HCT116 (cell line): ENCODE results near the gene TMEM100. TPM values are rescaled to one million over a fixed set of nuclear protein-coding genes. Genes with fewer than 3 reads are reported as not detected.

Source experiments
- ATAC-seq: fragments of 200-7000 bp; cut with Tn5 transposase; 2 replicates; pipeline ENCODE4 v1.9.1; 2020; ENCODE audit warnings: mild to moderate bottlenecking, moderate library complexity
- BruUV-seq: library from RNA; stranded (reverse); fragments of 400-500 nt; replicated peaks from 2 replicates; lab custom pipeline; 2021; lab: Mats Ljungman, UMichigan
- CTCF ChIA-PET: fragments of 300-600 bp; sonication (Branson Sonifier 250); formaldehyde crosslinking; loops from one replicate; lab custom pipeline; 2021; ENCODE audit warnings: antibody characterized with exemption; lab: Charles Lee
- POLR2A ChIA-PET: fragments of 300-600, 350-600 bp; sonication (Branson Sonifier 250); formaldehyde crosslinking; loops from one replicate; lab custom pipeline; 2021; ENCODE audit warnings: antibody characterized with exemption; lab: Charles Lee
- RAD21 ChIA-PET, 2 experiments: fragments of 300-600 bp; sonication (Branson Sonifier 250); formaldehyde crosslinking; loops; one replicate each; lab custom pipeline; 2023; ENCODE audit warnings: low total read pairs in 2 of 2; ENCODE audit not compliant: uncharacterized antibody in 2 of 2, unreplicated experiment in 2 of 2, low non-redundant PET in 1 of 2; lab: Charles Lee
- DNase-seq: peaks from one replicate; pipeline ENCODE4 v3.0.0-alpha.2; 2010; ENCODE audit warnings: low read depth, low spot score
- H2AFZ ChIP-seq: fragments of 200-600 bp; shearing (Covaris generic), sonication (generic); 2 replicates; pipeline ENCODE4 v1.6.1; 2017; ENCODE audit warnings: low read depth, mixed run types, mixed read lengths, antibody characterized with exemption, low read length; ENCODE audit not compliant: poor library complexity, severe bottlenecking
- H3K27ac ChIP-seq: 2 replicates; pipeline ENCODE4 v1.5.1; 2012; ENCODE audit warnings: low read depth, low read length
- H3K27me3 ChIP-seq: fragments of 200-600 bp; sonication (generic); 2 replicates; pipeline ENCODE4 v1.6.1; 2016; ENCODE audit warnings: mixed run types, low read length, mixed read lengths; ENCODE audit not compliant: insufficient read depth
- H3K36me3 ChIP-seq, 2 experiments: fragments of 200-500 bp in 1 of 2; fragments of 200-600 bp in 1 of 2; sonication (Bioruptor generic) in 1 of 2; sonication (generic) in 1 of 2; 2 replicates each; pipeline versions ENCODE4 v1.5.1 to v1.6.1; 2014 to 2016; ENCODE audit warnings: low read length in 2 of 2, inconsistent platforms in 1 of 2, mixed read lengths in 1 of 2, mixed run types in 1 of 2; ENCODE audit not compliant: insufficient read depth in 2 of 2, control insufficient read depth in 1 of 2
- H3K4me1 ChIP-seq, 2 experiments: fragments of 200-600 bp in 1 of 2; sonication (generic) in 1 of 2; 2 replicates each; pipeline versions ENCODE4 v1.5.1 to v1.6.1; 2012 to 2017; ENCODE audit warnings: low read length in 2 of 2, inconsistent platforms in 1 of 2, mild to moderate bottlenecking in 1 of 2, mixed read lengths in 1 of 2, mixed run types in 1 of 2, moderate library complexity in 1 of 2; ENCODE audit not compliant: insufficient read depth in 2 of 2, control insufficient read depth in 1 of 2
- H3K4me2 ChIP-seq: fragments of 200-600 bp; sonication (generic); 2 replicates; pipeline ENCODE4 v1.6.1; 2017; ENCODE audit warnings: mixed run types, low read length, mixed read lengths
- H3K4me3 ChIP-seq, 2 experiments: fragments of 200-600 bp in 1 of 2; sonication (generic) in 1 of 2; replicated peaks in 1 of 2; 2 replicates each; pipeline ENCODE4 v1.5.1; 2011 to 2016; ENCODE audit warnings: low read length in 2 of 2, control low read depth in 1 of 2, low read depth in 1 of 2, mild to moderate bottlenecking in 1 of 2, mixed read lengths in 1 of 2, mixed run types in 1 of 2
- H3K79me2 ChIP-seq: fragments of 200-600 bp; sonication (generic); 2 replicates; pipeline ENCODE4 v1.6.1; 2017; ENCODE audit warnings: mild to moderate bottlenecking, mixed run types, low read length, moderate library complexity, mixed read lengths; ENCODE audit not compliant: insufficient read depth
- H3K9ac ChIP-seq: fragments of 200-600 bp; sonication (generic); 2 replicates; pipeline ENCODE4 v1.6.1; 2016; ENCODE audit warnings: low read length, mixed read lengths
- H3K9me2 ChIP-seq: fragments of 200-600 bp; sonication (generic), shearing (Covaris generic); 2 replicates; pipeline ENCODE4 v1.6.1; 2017; ENCODE audit warnings: mixed run types, mild to moderate bottlenecking, moderate library complexity; ENCODE audit not compliant: insufficient read depth
- H3K9me3 ChIP-seq, 2 experiments: fragments of 200-500 bp in 1 of 2; fragments of 200-600 bp in 1 of 2; sonication (Bioruptor generic) in 1 of 2; sonication (generic) in 1 of 2; 2 replicates each; pipeline ENCODE4 v1.6.1; 2014 to 2017; ENCODE audit warnings: low read length in 2 of 2, mixed read lengths in 2 of 2, inconsistent platforms in 1 of 2, low read depth in 1 of 2, mild to moderate bottlenecking in 1 of 2, mixed run types in 1 of 2, moderate library complexity in 1 of 2; ENCODE audit not compliant: control insufficient read depth in 1 of 2, insufficient read depth in 1 of 2
- H4K20me1 ChIP-seq: fragments of 200-600 bp; sonication (generic), shearing (Covaris generic); 2 replicates; pipeline ENCODE4 v1.6.1; 2017; ENCODE audit warnings: mixed run types, mild to moderate bottlenecking, moderate library complexity; ENCODE audit not compliant: insufficient read depth
- CEBPB ChIP-seq: IDR thresholded peaks from 2 replicates; pipeline ENCODE4 v1.6.1; 2012; ENCODE audit warnings: low read depth
- EGR1 ChIP-seq: IDR thresholded peaks from 2 replicates; pipeline ENCODE4 v1.6.1; 2012; ENCODE audit warnings: low read depth
- ELF1 ChIP-seq: IDR thresholded peaks from 2 replicates; pipeline ENCODE4 v1.6.1; 2012; ENCODE audit warnings: low read depth, borderline replicate concordance
- EZH2phosphoT487 ChIP-seq: fragments of 200-600 bp; IDR thresholded peaks from 2 replicates; pipeline ENCODE4 v1.6.1; 2018; ENCODE audit warnings: antibody characterized with exemption, borderline replicate concordance
- FOSL1 ChIP-seq: IDR thresholded peaks from 2 replicates; pipeline ENCODE4 v1.6.1; 2012; ENCODE audit warnings: low read depth
- JUND ChIP-seq: IDR thresholded peaks from 2 replicates; pipeline ENCODE4 v1.6.1; 2012
- POLR2AphosphoS5 ChIP-seq: IDR thresholded peaks from 2 replicates; pipeline ENCODE4 v1.6.1; 2011; ENCODE audit warnings: mild to moderate bottlenecking, low read depth, low read length, moderate library complexity
- RAD21 ChIP-seq: IDR thresholded peaks from 2 replicates; pipeline ENCODE4 v1.6.1; 2012; ENCODE audit warnings: low read depth, mild to moderate bottlenecking
- REST ChIP-seq: IDR thresholded peaks from 2 replicates; pipeline ENCODE4 v1.6.1; 2012; ENCODE audit warnings: low read depth
- SIN3A ChIP-seq: IDR thresholded peaks from 2 replicates; pipeline ENCODE4 v1.6.1; 2012; ENCODE audit warnings: low read depth
- SRF ChIP-seq: IDR thresholded peaks from 2 replicates; pipeline ENCODE4 v1.6.1; 2012; ENCODE audit warnings: low read depth
- YY1 ChIP-seq: IDR thresholded peaks from 2 replicates; pipeline ENCODE4 v1.6.1; 2011; ENCODE audit warnings: low read length, low read depth, moderate library complexity, mild to moderate bottlenecking; ENCODE audit not compliant: insufficient replicate concordance; ENCODE audit errors: extremely low read depth
- ZNF274 ChIP-seq: fragments of 200-500 bp; sonication (Bioruptor generic); IDR thresholded peaks from 2 replicates; pipeline ENCODE4 v1.6.1; 2014; ENCODE audit warnings: mild to moderate bottlenecking, low read depth, low read length, inconsistent platforms
- intact Hi-C: fragments of 100-400 bp; cut with micrococcal nuclease; formaldehyde crosslinking; loops from 2 replicates; pipeline ENCODE4 v1.10.0; 2022
- total RNA-seq: library from RNA; stranded (reverse); gene quantifications from one replicate; pipeline ENCODE4 v1.2.1, GENCODE V29; 2021; ENCODE audit not compliant: unreplicated experiment
- TF ChIP-seq, protein P1 (sequence below): IDR thresholded peaks from 2 replicates; pipeline ENCODE4 v1.6.1; 2012
- TF ChIP-seq, protein P2 (sequence below): IDR thresholded peaks from 2 replicates; pipeline ENCODE4 v1.6.1; 2011; ENCODE audit warnings: mild to moderate bottlenecking, low read length, moderate library complexity; ENCODE audit not compliant: insufficient replicate concordance; ENCODE audit errors: extremely low read depth
- TF ChIP-seq, protein P3 (sequence below), 3 experiments: fragments of 200-600 bp in 1 of 3; sonication (generic) in 1 of 3; IDR thresholded peaks in 2 of 3; conservative IDR thresholded peaks in 1 of 3; 2 replicates each; pipeline ENCODE4 v1.5.1; 2012 to 2017; ENCODE audit warnings: low read depth in 2 of 3, low read length in 2 of 3, antibody characterized with exemption in 1 of 3, borderline replicate concordance in 1 of 3, control low read depth in 1 of 3, mild to moderate bottlenecking in 1 of 3, mixed read lengths in 1 of 3, mixed run types in 1 of 3, moderate library complexity in 1 of 3; ENCODE audit not compliant: insufficient read depth in 1 of 3

The TMEM100 gene
- total RNA-seq, 1 experiment from 2014 or later = not detected

DNA sequence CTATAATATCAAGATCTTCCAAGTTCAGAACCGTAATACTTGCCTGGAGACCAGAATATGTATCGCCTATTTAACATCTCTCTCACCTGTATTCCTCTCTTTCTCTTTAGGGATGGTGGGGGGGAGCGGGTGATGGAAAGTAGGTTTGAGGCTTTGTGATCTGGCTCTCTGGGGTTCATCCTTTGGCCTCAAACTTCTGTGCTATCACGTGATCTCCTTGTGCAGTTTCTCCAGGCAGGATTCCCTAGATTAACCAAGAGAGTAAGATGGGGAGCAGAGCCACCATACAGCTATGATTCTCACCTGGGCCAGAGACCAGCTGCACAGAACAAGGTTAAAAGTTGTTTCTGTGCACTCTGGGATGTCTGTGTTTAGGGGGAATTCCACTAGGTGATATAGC lies 5.2 kb downstream of the TMEM100 start:
- H3K9ac ChIP-seq = no peak overlapping the region
- ATAC-seq (no peak), DNase-seq (no peak)
- TF ChIP-seq YY1 (no peak), POLR2AphosphoS5 (no peak), EGR1 (no peak), ZNF274 (no peak), REST (no peak), SRF (no peak), SIN3A (no peak), RAD21 (no peak), FOSL1 (no peak), CEBPB (no peak), JUND (no peak), ELF1 (no peak), EZH2phosphoT487 (no peak)
- TF ChIP-seq, protein P1, sequence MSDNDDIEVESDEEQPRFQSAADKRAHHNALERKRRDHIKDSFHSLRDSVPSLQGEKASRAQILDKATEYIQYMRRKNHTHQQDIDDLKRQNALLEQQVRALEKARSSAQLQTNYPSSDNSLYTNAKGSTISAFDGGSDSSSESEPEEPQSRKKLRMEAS = no peak
- TF ChIP-seq, protein P2, sequence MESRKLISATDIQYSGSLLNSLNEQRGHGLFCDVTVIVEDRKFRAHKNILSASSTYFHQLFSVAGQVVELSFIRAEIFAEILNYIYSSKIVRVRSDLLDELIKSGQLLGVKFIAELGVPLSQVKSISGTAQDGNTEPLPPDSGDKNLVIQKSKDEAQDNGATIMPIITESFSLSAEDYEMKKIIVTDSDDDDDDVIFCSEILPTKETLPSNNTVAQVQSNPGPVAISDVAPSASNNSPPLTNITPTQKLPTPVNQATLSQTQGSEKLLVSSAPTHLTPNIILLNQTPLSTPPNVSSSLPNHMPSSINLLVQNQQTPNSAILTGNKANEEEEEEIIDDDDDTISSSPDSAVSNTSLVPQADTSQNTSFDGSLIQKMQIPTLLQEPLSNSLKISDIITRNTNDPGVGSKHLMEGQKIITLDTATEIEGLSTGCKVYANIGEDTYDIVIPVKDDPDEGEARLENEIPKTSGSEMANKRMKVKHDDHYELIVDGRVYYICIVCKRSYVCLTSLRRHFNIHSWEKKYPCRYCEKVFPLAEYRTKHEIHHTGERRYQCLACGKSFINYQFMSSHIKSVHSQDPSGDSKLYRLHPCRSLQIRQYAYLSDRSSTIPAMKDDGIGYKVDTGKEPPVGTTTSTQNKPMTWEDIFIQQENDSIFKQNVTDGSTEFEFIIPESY = no peak
- TF ChIP-seq, protein P3, sequence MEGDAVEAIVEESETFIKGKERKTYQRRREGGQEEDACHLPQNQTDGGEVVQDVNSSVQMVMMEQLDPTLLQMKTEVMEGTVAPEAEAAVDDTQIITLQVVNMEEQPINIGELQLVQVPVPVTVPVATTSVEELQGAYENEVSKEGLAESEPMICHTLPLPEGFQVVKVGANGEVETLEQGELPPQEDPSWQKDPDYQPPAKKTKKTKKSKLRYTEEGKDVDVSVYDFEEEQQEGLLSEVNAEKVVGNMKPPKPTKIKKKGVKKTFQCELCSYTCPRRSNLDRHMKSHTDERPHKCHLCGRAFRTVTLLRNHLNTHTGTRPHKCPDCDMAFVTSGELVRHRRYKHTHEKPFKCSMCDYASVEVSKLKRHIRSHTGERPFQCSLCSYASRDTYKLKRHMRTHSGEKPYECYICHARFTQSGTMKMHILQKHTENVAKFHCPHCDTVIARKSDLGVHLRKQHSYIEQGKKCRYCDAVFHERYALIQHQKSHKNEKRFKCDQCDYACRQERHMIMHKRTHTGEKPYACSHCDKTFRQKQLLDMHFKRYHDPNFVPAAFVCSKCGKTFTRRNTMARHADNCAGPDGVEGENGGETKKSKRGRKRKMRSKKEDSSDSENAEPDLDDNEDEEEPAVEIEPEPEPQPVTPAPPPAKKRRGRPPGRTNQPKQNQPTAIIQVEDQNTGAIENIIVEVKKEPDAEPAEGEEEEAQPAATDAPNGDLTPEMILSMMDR (IDR thresholded peaks at IDR 0.05 in 2 of 3, conservative IDR thresholded peaks at IDR 0.05 in 1 of 3; ENCODE audit: borderline replicate concordance in 1 of 3, insufficient read depth in 1 of 3, low read depth in 2 of 3, low read length in 2 of 3) = no peak
- no peak overlapping the region for H2AFZ ChIP-seq
- POLR2A ChIA-PET = no interaction called here
- H3K4me3 ChIP-seq = no peak overlapping the region
- H3K4me1 ChIP-seq = no peaks in the 10 kb centered on the region
- H3K79me2 ChIP-seq = no peaks in the 10 kb centered on the region
- no peaks in the 10 kb centered on the region for H4K20me1 ChIP-seq
- CTCF ChIA-PET = interaction anchor here (0.6 to 8.4 kb wide), 18 partner anchors 9 to 703 kb away, joined by 3 to 58 read pairs (median 4); partner anchors contain the start of gene PCTP
- H3K27ac ChIP-seq = no peak overlapping the region
- RAD21 ChIA-PET = no interaction called here
- no peaks in the 10 kb centered on the region for H3K9me3 ChIP-seq
- intact Hi-C loops = no loop called here
- H3K27me3 ChIP-seq = peaks cover 43% of the 10 kb centered on the region
- H3K36me3 ChIP-seq = no peaks in the 10 kb centered on the region
- BruUV-seq = no TSS peak
- H3K9me2 ChIP-seq = no peaks in the 10 kb centered on the region
- H3K4me2 ChIP-seq = no peak overlapping the region
